ENCODE data around the gene CSTF1.
A peak's percentile ranks its signal among the peaks of the same experiment; 100 is the strongest.

Gene CSTF1

DNA sequence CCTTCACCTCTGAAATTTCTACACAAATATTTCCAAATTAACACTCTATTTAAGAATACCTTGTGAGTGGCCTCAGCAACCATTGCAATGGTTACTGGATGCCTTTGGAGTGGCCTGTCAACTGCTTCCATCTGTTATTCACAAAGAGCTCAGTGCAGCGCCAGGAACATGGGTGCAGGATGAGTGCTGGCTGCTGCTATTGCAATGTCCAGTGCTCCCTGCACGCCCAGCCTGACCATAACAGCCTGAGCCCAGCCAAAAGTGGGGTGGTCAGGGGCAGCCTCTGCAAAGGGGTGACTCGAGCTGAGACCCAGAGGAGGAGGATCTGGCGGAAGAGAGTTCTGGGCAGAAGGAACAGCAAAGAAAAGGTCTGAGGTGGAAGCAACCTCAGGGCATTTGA lies 38.0 kb downstream of the CSTF1 start:
- Mint-ChIP-seq H3K9me3 (no peaks in the 10 kb centered on the region), H3K4me3 (no peak overlapping the region), H3K4me1 (peaks cover 43% of the 10 kb centered on the region), H3K27ac (no peak overlapping the region), H3K27me3 (no peaks in the 10 kb centered on the region), H3K36me3 (peaks cover 20% of the 10 kb centered on the region)
- no peak for DNase-seq
- CTCF ChIA-PET, result no interaction called here

DNA sequence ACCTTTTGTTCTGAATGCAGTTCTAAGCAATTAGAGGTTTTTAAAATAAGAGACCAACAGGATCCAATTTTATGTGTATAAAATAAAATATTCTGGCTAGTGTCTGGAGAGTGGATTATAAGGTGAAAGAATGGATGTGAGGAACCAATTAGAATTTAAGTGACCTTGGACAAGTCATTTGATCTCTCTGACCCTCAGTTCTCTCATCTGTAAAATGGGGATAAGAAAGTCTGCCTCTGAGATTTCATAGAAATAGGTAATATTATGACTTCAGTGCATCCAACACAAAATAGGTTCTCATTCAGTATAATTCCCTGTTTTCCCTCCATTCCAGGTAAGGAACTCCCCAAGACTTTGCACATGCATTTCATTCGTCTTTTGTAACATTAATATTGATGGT lies 38.5 kb downstream of the CSTF1 start:
- Mint-ChIP-seq H3K36me3 (peaks cover 20% of the 10 kb centered on the region), H3K27me3 (no peaks in the 10 kb centered on the region), H3K27ac (no peak overlapping the region), H3K4me3 (no peak overlapping the region), H3K9me3 (no peaks in the 10 kb centered on the region), H3K4me1 (peaks cover 43% of the 10 kb centered on the region)
- no peak for DNase-seq
- CTCF ChIA-PET, result no interaction called here

DNA sequence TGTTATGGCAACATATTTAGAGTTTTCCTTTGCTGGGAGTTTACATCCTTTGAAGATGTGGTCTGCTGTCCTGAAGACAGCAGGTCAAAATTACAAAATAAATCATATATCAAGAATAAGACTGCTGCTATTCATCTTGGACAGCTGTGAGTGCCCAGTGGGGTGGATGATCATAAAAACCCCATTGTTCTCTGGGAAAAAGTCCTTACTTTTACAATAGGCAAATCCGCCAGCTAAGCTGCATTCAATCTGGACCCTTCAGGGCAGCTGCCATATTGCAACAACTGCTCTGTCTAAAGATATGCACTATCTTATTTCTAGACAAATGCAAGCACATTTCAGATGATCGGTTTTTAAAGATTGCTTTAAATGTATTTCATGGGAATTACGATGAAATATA lies 39.0 kb downstream of the CSTF1 start:
- no peak overlapping the region for H3K27ac Mint-ChIP-seq
- no peaks in the 10 kb centered on the region for H3K27me3 Mint-ChIP-seq
- peaks cover 43% of the 10 kb centered on the region for H3K4me1 Mint-ChIP-seq
- peaks cover 20% of the 10 kb centered on the region for H3K36me3 Mint-ChIP-seq
- H3K4me3 Mint-ChIP-seq, result no peak overlapping the region
- CTCF ChIA-PET, result no interaction called here
- no peaks in the 10 kb centered on the region for H3K9me3 Mint-ChIP-seq
- DNase-seq, result no peak

DNA sequence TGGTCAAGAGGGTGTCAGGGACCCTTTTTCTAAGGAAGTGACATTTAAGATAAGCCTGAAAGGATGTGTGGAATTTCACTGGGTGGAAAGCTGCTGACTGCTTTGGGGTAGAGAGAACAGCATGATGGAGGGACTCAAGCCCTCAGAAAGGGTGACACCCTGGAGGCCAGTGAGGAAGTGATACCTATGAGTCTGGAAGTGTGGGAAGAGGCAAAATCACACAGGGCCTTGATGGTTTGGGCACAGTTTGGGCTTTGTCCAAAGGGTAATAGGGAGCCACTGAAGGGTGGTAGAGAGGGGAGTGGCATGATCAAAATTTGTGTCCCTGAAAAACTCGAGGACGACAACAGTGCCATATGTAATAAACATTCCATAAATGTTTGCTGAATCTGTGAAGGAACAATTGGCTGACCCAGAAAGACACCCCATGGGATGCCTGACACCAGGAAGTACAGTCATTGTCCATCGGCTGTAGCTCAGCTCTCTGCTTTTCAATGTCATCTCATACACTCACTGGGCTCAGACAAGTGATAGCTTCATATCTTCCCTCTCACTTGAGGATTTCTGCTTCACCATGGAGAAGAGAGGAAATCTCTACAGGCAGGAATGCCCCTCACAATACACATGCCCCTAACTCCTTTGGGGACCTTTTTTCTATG lies 40.9 kb downstream of the CSTF1 start:
- H3K27ac Mint-ChIP-seq, result no peak overlapping the region
- no peaks in the 10 kb centered on the region for H3K9me3 Mint-ChIP-seq
- H3K27me3 Mint-ChIP-seq, result no peaks in the 10 kb centered on the region
- no peak for DNase-seq
- H3K4me3 Mint-ChIP-seq, result no peak overlapping the region
- peaks cover 27% of the 10 kb centered on the region for H3K36me3 Mint-ChIP-seq
- CTCF ChIA-PET, result interaction anchor here (0.9 kb wide), 1 partner anchor 10 kb away, joined by 3 read pairs; no protein-coding TSS in a partner anchor
- H3K4me1 Mint-ChIP-seq, result peaks cover 42% of the 10 kb centered on the region

DNA sequence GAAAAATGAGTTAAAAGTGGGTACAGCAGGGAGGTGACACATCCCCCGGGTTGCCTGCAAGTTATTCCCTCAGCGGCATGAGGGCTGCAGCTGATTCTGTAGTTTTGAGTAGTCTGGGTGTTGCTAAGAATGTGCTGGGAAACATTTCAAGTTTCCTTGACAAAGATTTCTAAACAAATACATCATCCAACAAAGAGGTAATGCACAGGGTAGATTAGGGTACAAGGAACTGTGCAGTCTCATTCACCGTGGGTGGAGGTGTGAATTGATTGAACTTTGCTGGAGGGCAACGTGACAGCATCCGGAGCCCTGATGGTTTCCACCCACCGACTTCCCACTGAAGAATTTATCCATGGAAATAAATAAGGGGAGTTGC lies 41.4 kb downstream of the CSTF1 start:
- CTCF ChIA-PET, result interaction anchor here (0.9 kb wide), 1 partner anchor 10 kb away, joined by 3 read pairs; no protein-coding TSS in a partner anchor
- H3K4me1 Mint-ChIP-seq, result peaks cover 40% of the 10 kb centered on the region
- no peak overlapping the region for H3K4me3 Mint-ChIP-seq
- no peaks in the 10 kb centered on the region for H3K9me3 Mint-ChIP-seq
- no peaks in the 10 kb centered on the region for H3K27me3 Mint-ChIP-seq
- no peak overlapping the region for H3K27ac Mint-ChIP-seq
- no peak for DNase-seq
- peaks cover 28% of the 10 kb centered on the region for H3K36me3 Mint-ChIP-seq

DNA sequence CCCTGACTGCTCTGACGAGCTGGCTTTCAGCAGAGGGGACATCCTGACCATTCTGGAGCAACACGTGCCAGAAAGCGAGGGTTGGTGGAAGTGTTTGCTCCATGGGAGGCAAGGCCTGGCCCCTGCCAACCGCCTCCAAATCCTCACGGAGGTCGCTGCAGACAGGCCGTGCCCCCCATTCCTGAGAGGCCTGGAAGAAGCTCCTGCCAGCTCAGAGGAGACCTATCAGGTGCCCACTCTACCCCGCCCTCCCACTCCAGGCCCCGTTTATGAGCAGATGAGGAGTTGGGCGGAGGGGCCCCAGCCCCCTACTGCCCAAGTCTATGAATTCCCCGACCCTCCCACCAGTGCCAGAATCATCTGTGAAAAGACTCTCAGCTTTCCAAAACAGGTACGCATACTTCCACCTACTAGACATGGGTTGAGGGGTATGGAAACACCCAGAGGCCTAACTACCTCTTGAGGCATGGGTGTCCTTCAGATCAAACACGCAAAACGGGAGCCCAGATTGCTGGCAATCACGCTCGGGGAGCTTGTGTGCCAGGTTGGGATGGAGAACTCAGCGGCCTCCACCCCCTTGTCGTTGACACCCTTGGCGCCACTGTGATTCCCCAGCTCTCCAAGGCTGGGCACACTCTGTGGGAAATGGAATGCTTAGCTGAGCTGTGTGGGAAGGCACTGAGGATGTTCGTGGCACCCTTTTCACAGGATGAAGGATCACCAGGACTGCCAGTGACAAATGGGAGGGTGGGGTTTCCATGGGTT lies 44.9 kb downstream of the CSTF1 start:
- DNase-seq, result no peak
- peaks cover 46% of the 10 kb centered on the region for H3K4me1 Mint-ChIP-seq
- H3K27ac Mint-ChIP-seq, result no peak overlapping the region
- H3K9me3 Mint-ChIP-seq, result no peaks in the 10 kb centered on the region
- H3K27me3 Mint-ChIP-seq, result no peaks in the 10 kb centered on the region
- H3K36me3 Mint-ChIP-seq, result peaks cover 13% of the 10 kb centered on the region
- no peak overlapping the region for H3K4me3 Mint-ChIP-seq
- CTCF ChIA-PET, result no interaction called here

DNA sequence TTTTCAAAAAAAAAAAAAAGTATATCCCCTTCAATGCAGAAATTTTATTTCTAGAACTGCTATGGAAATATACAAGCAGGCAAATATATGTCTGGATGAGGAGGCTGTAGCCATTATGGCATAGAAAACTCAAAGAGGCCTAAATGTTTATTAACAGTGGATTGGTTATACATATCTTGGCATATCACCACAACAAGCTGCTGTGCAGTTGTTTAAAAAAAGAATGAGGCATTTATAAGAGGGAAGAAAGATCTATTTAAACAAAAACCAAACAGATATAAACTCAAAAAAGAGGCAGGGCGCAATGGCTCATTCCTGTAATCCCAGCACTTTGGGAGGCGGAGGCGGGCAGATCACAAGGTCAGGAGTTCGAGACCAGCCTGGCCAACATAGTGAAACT lies 45.8 kb downstream of the CSTF1 start:
- Mint-ChIP-seq H3K4me3 (no peak overlapping the region), H3K27me3 (no peaks in the 10 kb centered on the region), H3K36me3 (peaks cover 14% of the 10 kb centered on the region), H3K27ac (peak overlapping the region; percentile 52), H3K9me3 (no peaks in the 10 kb centered on the region), H3K4me1 (peaks cover 49% of the 10 kb centered on the region)
- no peak for DNase-seq
- CTCF ChIA-PET, result no interaction called here

DNA sequence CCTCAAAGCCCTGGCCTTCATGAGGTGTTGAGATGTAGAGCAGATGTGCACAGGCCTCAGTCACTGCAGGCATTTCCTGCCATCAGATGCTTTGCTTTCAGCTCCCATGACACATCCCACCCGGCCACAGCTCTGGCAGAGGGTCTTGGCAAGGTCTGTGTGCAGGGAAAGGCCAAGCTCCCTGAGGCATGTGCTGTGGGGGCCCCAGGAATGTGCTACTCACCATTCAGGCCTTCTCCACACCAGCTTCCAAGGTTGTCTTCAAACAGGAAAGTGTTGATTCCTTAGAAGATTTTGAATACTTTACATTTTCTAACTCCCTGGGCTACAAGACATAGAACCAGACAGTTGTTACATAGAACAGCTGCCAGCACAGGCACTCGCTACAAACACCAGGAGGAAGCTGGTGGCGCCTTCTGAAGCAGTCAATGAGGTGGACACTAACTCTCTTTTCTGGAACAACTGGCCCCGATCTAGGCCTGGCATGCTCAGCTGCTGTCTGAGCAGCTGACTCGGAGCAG lies 47.4 kb downstream of the CSTF1 start:
- Mint-ChIP-seq H3K36me3 (peaks cover 14% of the 10 kb centered on the region), H3K27ac (peak overlapping the region; percentile 86), H3K27me3 (no peaks in the 10 kb centered on the region), H3K9me3 (no peaks in the 10 kb centered on the region), H3K4me1 (peaks cover 53% of the 10 kb centered on the region), H3K4me3 (peak overlapping the region; percentile 47)
- DNase-seq, result peak; percentile 24
- CTCF ChIA-PET, result interaction anchor here (0.7 to 1.2 kb wide), 3 partner anchors 16 to 28 kb away, joined by 3 read pairs; partner anchors contain the start of gene CASS4

DNA sequence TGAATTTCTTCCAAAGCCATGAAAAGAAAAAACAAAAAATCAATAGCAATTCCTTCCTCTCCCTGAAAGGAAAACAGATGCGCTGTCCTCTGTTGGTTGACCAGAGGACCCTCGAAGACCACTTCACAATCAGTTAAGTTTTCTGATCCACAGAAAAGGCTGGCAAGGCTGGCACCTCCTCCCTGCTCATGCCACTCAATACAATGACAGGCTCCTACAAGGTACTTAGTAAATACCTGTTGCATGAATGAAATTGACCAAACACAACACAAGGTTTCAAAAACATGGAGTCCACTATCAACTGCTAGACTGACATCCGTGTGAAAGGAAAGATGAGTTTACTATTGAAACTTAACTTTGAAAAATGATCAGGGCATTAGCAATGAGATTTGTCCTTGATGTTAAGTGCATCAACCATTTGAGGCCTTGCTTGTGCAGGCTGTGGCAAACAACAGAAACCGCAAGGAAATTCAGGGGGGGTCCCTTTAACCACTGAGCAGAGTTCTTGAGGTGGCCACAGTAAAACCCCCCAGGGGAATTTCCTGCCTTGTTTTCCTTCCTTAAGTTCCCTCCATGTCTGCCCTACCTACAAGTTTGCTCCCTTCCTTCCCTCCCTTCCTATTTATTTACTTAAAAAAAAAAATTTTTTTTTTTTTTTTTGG lies 48.0 kb downstream of the CSTF1 start:
- peaks cover 14% of the 10 kb centered on the region for H3K36me3 Mint-ChIP-seq
- H3K27me3 Mint-ChIP-seq, result no peaks in the 10 kb centered on the region
- peak overlapping the region; percentile 86 for H3K27ac Mint-ChIP-seq
- H3K9me3 Mint-ChIP-seq, result no peaks in the 10 kb centered on the region
- DNase-seq, result peak; percentile 71
- H3K4me3 Mint-ChIP-seq, result peak overlapping the region; percentile 47
- CTCF ChIA-PET, result interaction anchor here (0.7 to 1.2 kb wide), 3 partner anchors 17 to 29 kb away, joined by 3 read pairs; partner anchors contain the start of gene CASS4
- peaks cover 53% of the 10 kb centered on the region for H3K4me1 Mint-ChIP-seq

DNA sequence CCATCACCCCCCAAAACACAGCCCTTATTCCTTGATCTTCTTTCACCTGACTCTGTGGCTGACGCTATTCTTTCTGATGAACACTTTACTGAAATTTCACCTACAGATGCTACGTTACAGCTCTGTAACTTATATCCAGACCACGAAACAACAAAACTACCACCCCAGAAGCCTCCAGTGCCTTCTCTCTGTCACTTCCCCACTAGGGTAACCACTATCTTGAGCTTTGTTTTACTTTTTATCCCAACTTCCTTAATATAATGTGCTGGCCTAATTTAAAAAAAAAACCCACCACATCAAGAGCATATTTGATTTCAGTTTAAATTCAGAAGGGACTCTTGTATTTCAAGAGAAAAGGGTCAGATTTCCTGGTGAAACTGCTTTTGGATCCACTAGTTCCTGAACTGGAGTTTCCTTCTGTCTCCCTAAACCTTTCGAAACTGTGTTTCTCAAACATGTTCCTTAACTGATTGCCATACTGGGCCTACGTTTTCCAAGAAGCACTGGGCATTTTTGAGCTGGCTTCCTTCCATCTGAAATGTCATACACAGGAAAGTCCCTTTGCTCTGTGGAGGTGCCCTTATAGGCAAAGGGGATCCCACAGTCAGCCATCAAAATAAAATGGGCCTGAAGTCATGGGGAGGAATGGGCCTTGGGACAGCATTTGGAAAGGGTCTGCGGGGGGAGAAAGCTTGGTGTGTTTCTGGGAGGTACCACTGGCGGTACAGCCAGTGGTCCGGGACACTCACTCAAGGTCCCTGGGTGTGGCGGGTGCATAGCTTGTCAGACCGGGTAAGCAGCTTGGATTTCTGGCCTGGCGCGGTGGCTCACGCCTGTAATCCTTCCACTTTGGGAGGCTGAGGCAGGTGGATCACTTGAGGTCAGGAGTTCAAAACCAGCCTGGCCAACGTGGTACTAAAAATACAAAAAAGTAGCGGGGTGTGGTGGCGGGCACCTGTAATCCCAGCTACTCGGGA lies 50.2 kb downstream of the CSTF1 start:
- Mint-ChIP-seq H3K36me3 (peaks cover 10% of the 10 kb centered on the region), H3K4me3 (no peak overlapping the region), H3K9me3 (no peaks in the 10 kb centered on the region), H3K27me3 (no peaks in the 10 kb centered on the region), H3K27ac (peak overlapping the region; percentile 22), H3K4me1 (peaks cover 53% of the 10 kb centered on the region)
- no peak for DNase-seq
- CTCF ChIA-PET, result interaction anchor here (0.9 kb wide), 1 partner anchor 13 kb away, joined by 3 read pairs; no protein-coding TSS in a partner anchor

DNA sequence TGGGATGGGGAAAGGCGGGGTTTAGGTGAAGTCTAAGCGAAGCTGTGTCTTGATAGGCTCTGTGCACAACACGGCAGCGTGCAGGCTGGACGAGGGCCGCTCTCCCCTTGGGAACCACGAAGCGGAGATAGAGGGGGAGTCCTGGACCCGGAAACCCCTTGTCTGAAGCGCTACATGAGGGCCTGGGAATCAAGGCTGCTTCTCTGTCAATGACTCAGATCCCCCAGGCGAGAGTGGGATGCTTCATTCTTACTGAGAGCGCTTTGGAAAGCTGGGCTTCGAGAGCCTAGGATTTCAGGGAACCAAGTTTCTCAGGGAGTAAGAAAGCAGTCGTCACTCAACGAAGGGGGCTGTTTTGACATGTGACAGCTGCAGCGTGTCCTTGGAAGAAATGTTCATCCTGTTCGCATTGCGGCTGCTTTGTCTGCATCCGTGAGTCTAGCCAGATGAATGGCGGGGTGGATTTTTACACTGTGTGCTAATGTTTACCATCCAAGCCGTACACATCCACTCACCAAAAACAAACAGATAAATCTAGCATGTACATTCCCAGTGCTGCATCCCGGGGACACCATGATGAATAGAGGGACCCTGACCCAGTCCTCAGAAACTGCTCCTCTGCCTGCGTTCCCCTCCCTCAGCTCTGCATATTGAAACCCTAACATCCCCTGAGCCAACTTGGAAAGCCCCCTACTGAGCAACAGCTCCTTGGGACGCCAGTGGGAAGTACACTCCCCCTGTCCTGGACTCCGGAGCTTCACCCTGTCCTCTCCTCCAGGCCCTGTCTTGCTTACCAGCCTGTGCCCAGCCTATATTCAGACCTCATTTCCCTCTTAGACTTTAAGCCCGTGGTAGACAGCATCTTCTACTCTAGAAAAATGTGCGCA lies 51.5 kb downstream of the CSTF1 start:
- Mint-ChIP-seq H3K9me3 (no peaks in the 10 kb centered on the region), H3K27me3 (no peaks in the 10 kb centered on the region), H3K27ac (no peak overlapping the region), H3K36me3 (peaks cover 9% of the 10 kb centered on the region), H3K4me3 (no peak overlapping the region), H3K4me1 (peaks cover 43% of the 10 kb centered on the region)
- no peak for DNase-seq
- CTCF ChIA-PET, result interaction anchor here (1.6 kb wide), 1 partner anchor 19 kb away, joined by 3 read pairs; no protein-coding TSS in a partner anchor

DNA sequence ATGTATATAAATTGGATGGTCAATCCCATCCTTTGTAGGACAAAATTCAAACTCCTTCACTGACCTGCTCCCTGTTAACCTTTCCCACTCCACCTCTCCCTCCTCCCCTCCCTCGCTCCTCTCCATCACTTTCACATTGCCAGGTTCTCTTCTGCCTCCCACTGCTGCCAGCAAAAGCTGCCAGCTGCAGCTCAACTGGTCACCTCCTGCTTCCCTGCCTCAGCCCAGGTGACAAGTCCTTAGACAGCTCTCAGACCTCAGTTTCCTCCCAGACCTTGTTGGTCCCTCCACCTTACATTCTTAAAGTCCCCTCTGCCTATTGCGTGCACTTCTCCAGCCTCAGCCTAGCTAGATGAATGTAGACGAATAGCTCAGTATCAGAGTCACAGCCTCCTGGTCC lies 52.7 kb downstream of the CSTF1 start:
- H3K36me3 Mint-ChIP-seq, result peaks cover 9% of the 10 kb centered on the region
- H3K27me3 Mint-ChIP-seq, result no peaks in the 10 kb centered on the region
- DNase-seq, result no peak
- peaks cover 32% of the 10 kb centered on the region for H3K4me1 Mint-ChIP-seq
- CTCF ChIA-PET, result no interaction called here
- no peak overlapping the region for H3K4me3 Mint-ChIP-seq
- no peaks in the 10 kb centered on the region for H3K9me3 Mint-ChIP-seq
- no peak overlapping the region for H3K27ac Mint-ChIP-seq

DNA sequence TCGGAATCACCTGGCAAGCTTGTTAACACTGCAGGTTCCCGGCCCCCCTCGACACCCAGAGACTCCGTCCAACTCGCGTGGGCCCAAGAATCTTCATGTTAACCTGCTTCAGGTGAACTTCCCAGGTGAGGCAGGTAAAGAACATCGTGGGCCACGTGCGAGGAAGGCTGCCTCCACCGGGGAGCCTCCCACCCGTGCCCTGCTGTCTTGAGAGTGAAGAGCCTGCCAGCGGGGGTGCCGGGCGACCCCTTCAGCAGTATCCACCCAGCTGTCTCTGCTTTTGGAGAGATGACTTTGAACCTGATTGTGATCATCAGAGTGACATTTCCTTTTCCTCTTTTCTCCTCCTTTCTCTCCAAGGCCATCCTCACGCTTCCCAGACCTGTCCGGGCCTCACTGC lies 53.1 kb downstream of the CSTF1 start:
- Mint-ChIP-seq H3K27ac (no peak overlapping the region), H3K36me3 (peaks cover 8% of the 10 kb centered on the region)
- CTCF ChIA-PET, result no interaction called here

More for the DNA sequence above, 53.1 kb downstream of the CSTF1 start:
- Mint-ChIP-seq H3K4me1 (peaks cover 28% of the 10 kb centered on the region), H3K9me3 (no peaks in the 10 kb centered on the region), H3K27me3 (no peaks in the 10 kb centered on the region), H3K4me3 (no peak overlapping the region)
- no peak for DNase-seq
